K562 (cell line): ENCODE measurements around the gene CXCR6. TPM values are rescaled to one million over a fixed set of nuclear protein-coding genes. Genes with fewer than 3 reads are reported as not detected.

Source experiments
- ATAC-seq: fragments of 200-7000 bp; cut with Tn5 transposase; 3 replicates; pipeline ENCODE4 v1.9.1; 2020; ENCODE audit warnings: moderate library complexity
- BruUV-seq: library from RNA; stranded (reverse); fragments of 400-500 nt; replicated peaks from 2 replicates; lab custom pipeline; 2021; lab: Mats Ljungman, UMichigan
- CTCF ChIA-PET: fragments of 300-600 bp; formaldehyde crosslinking; extraction: SDS; loops from one replicate; lab custom pipeline; 2021; ENCODE audit warnings: low intra/inter-chr PET ratio; lab: Yijun Ruan, JAX
- POLR2A ChIA-PET: fragments of 300-600, 350-650 bp; sonication (Branson Sonifier 250); formaldehyde crosslinking; extraction: SDS; loops from one replicate; lab custom pipeline; 2021; ENCODE audit warnings: antibody characterized with exemption, inconsistent platforms; lab: Yijun Ruan, JAX
- DNase-seq, 4 experiments: peaks; one replicate each; pipeline versions ENCODE4 v3.0.0 to v3.0.0-alpha.2; 2011 to 2018; ENCODE audit warnings: low spot score in 3 of 4, mixed read lengths in 3 of 4; ENCODE audit errors: extremely low read depth in 1 of 4
- FAIRE-seq: peaks from 2 replicates; lab custom pipeline; 2011; peaks lifted over from hg19 to GRCh38; lab: Jason Lieb, UNC
- H2AFZ ChIP-seq: 2 replicates; pipeline ENCODE4 v1.6.0; 2011; ENCODE audit warnings: low read depth, low read length, control low read depth, inconsistent platforms
- H3K27ac ChIP-seq: fragments of 200-600 bp; 3 replicates; pipeline ENCODE4 v1.8.0; 2011; ENCODE audit warnings: low read depth, mild to moderate bottlenecking, control low read depth, inconsistent platforms, low read length, moderate library complexity, mixed read lengths; ENCODE audit errors: extremely low read depth
- H3K27me3 ChIP-seq, 2 experiments: fragments of 300-600 bp in 1 of 2; 2 replicates in 1 of 2; 3 replicates in 1 of 2; pipeline versions ENCODE4 v1.6.0 to v1.8.0; 2011; ENCODE audit warnings: inconsistent platforms in 2 of 2, low read length in 2 of 2, mild to moderate bottlenecking in 1 of 2, mixed read lengths in 1 of 2, moderate library complexity in 1 of 2; ENCODE audit not compliant: control insufficient read depth in 2 of 2, insufficient read depth in 2 of 2
- H3K36me3 ChIP-seq: fragments of 300-600 bp; 3 replicates; pipeline ENCODE4 v1.8.0; 2011; ENCODE audit warnings: mild to moderate bottlenecking, low read length, inconsistent platforms; ENCODE audit not compliant: control insufficient read depth, insufficient read depth
- H3K4me1 ChIP-seq, 2 experiments: fragments of 200-600 bp in 1 of 2; replicated peaks in 1 of 2; 2 replicates in 1 of 2; 3 replicates in 1 of 2; pipeline versions ENCODE4 v1.5.1 to v1.8.0; 2011; ENCODE audit warnings: inconsistent platforms in 2 of 2, low read length in 2 of 2, mild to moderate bottlenecking in 1 of 2, mixed read lengths in 1 of 2, moderate library complexity in 1 of 2; ENCODE audit not compliant: control insufficient read depth in 2 of 2, insufficient read depth in 2 of 2
- H3K4me2 ChIP-seq: 2 replicates; pipeline ENCODE4 v1.6.1; 2011; ENCODE audit warnings: low read length, control low read depth, inconsistent platforms, mixed read lengths; ENCODE audit not compliant: insufficient read depth
- H3K4me3 ChIP-seq: fragments of 200-600 bp; sonication (generic), shearing (Covaris generic); 2 replicates; pipeline ENCODE4 v1.5.1; 2016; ENCODE audit warnings: control low read depth, inconsistent platforms
- H3K79me2 ChIP-seq: fragments of 200-600 bp; 3 replicates; pipeline ENCODE4 v1.8.0; 2011; ENCODE audit warnings: low read length, inconsistent platforms; ENCODE audit not compliant: control insufficient read depth, insufficient read depth
- H3K9ac ChIP-seq, 2 experiments: 2 replicates each; pipeline versions ENCODE4 v1.6.0 to v1.6.1; 2011; ENCODE audit warnings: low read depth in 2 of 2, low read length in 2 of 2, control low read depth in 1 of 2, inconsistent platforms in 1 of 2, mild to moderate bottlenecking in 1 of 2, mixed read lengths in 1 of 2; ENCODE audit not compliant: insufficient read depth in 1 of 2
- H3K9me1 ChIP-seq: one replicate; pipeline ENCODE4 v1.6.0; 2011; ENCODE audit warnings: inconsistent platforms, mild to moderate bottlenecking, low read length, moderate library complexity; ENCODE audit not compliant: control insufficient read depth, insufficient read depth
- H3K9me3 ChIP-seq: replicated peaks from 2 replicates; pipeline ENCODE4 v1.5.1; 2011; ENCODE audit warnings: low read depth, low read length, inconsistent platforms; ENCODE audit not compliant: control insufficient read depth, insufficient read depth
- H4K20me1 ChIP-seq: replicated peaks from 2 replicates; pipeline ENCODE4 v1.6.1; 2011; ENCODE audit warnings: low read length, inconsistent platforms, mixed read lengths; ENCODE audit not compliant: control insufficient read depth, insufficient read depth
- CC2D1A ChIP-seq: fragments of 450-650 bp; IDR thresholded peaks from 2 replicates; pipeline ENCODE4 v1.6.1; 2017; ENCODE audit warnings: mild to moderate bottlenecking
- ELK1 ChIP-seq: sonication (generic); formaldehyde crosslinking; IDR thresholded peaks from 2 replicates; pipeline ENCODE4 v1.8.1; 2022; ENCODE audit warnings: missing genetic modification reagents
- FOXA1 ChIP-seq: fragments of 450-650 bp; IDR thresholded peaks from 2 replicates; pipeline ENCODE4 v1.6.1; 2016; ENCODE audit warnings: mild to moderate bottlenecking, borderline replicate concordance
- HNRNPH1 ChIP-seq: fragments of 200-400 bp; formaldehyde crosslinking; optimal IDR thresholded peaks from 2 replicates; pipeline ENCODE3; 2017; ENCODE audit warnings: low read depth, mild to moderate bottlenecking, low read length, moderate library complexity
- KLF16 ChIP-seq: IDR thresholded peaks from 2 replicates; pipeline ENCODE4 v1.6.1; 2016; ENCODE audit warnings: antibody characterized with exemption
- PHF20 ChIP-seq: fragments of 450-650 bp; IDR thresholded peaks from 2 replicates; pipeline ENCODE4 v1.6.1; 2018; ENCODE audit not compliant: partially characterized antibody
- POLR2G ChIP-seq: fragments of 200-400 bp; formaldehyde crosslinking; IDR thresholded peaks from 2 replicates; pipeline ENCODE4 v1.6.1; 2017; ENCODE audit warnings: low read depth, mild to moderate bottlenecking, antibody characterized with exemption, low read length, moderate library complexity
- RBM34 ChIP-seq: fragments of 200-400 bp; formaldehyde crosslinking; IDR thresholded peaks from 2 replicates; pipeline ENCODE4 v1.6.1; 2018; ENCODE audit warnings: low read length, borderline replicate concordance; ENCODE audit not compliant: insufficient read depth
- SMAD2 ChIP-seq: fragments of 150-350 bp; IDR thresholded peaks from 2 replicates; pipeline ENCODE4 v1.6.1; 2014; ENCODE audit warnings: low read depth, mild to moderate bottlenecking, low read length
- TBP ChIP-seq: optimal IDR thresholded peaks from 2 replicates; pipeline ENCODE3; 2011; ENCODE audit warnings: low read depth, low read length, improper control_type of control experiment
- TCF7 ChIP-seq: sonication (generic); IDR thresholded peaks from 2 replicates; pipeline ENCODE4 v1.6.1; 2016; ENCODE audit warnings: antibody characterized with exemption, borderline replicate concordance
- ZBTB2 ChIP-seq: fragments of 450-650 bp; IDR thresholded peaks from 2 replicates; pipeline ENCODE4 v1.6.1; 2016; ENCODE audit warnings: antibody characterized with exemption
- ZNF263 ChIP-seq: sonication (generic); formaldehyde crosslinking; IDR thresholded peaks from 2 replicates; pipeline ENCODE4 v1.8.0; 2022; ENCODE audit warnings: mild to moderate bottlenecking, missing genetic modification reagents, borderline replicate concordance
- ZNF324 ChIP-seq: fragments of 250-450 bp; sonication (Bioruptor Pico); IDR thresholded peaks from 2 replicates; pipeline ENCODE4 v1.4.0; 2020; ENCODE audit warnings: mild to moderate bottlenecking
- ZNF431 ChIP-seq: sonication (generic); formaldehyde crosslinking; IDR thresholded peaks from 2 replicates; pipeline ENCODE4 v1.8.0; 2022; ENCODE audit warnings: mild to moderate bottlenecking, missing genetic modification reagents
- WGBS: fragments of 100-300 bp; shearing (Covaris generic); methylation state at CpG from one replicate; pipeline ENCODE4 v1.1.6; 2016; ENCODE audit warnings: low coverage, mixed read lengths; ENCODE audit not compliant: insufficient coverage; ENCODE audit errors: missing lambda C conversion rate; 5-methylcytosine and 5-hydroxymethylcytosine counted together
- in situ Hi-C: fragments of 300-500 bp; cut with MboI; formaldehyde crosslinking; loops from 4 replicates; pipeline ENCODE4 v1.15.0; 2018; ENCODE audit warnings: inconsistent platforms, mixed read lengths
- intact Hi-C: fragments of 100-400 bp; cut with micrococcal nuclease; formaldehyde crosslinking; loops from 2 replicates; pipeline ENCODE4 v1.14.2; 2022
- polyA plus RNA-seq, 8 experiments: library from polyadenylated mRNA; depleted of rRNA in 4 of 8; stranded (reverse) in 5 of 8; unstranded in 3 of 8; fragments of >200 nt; fragmentation: Nextera tagmentation in 2 of 8; fragmentation: Illumina TruSeq in 1 of 8; extraction: Ambion mirVana in 2 of 8; extraction: Trizol in 1 of 8; gene quantifications; 2 replicates each; pipeline versions ENCODE4 v1.2.1 to v1.2.3, GENCODE V29; 2011 to 2014; ENCODE audit warnings: inconsistent platforms in 1 of 8, missing spikeins in 1 of 8
- total RNA-seq, 7 experiments: library from RNA; depleted of rRNA in 6 of 7; stranded (reverse); fragments of >200 nt in 6 of 7; fragmentation: Illumina TruSeq in 2 of 7; extraction: Trizol in 2 of 7; gene quantifications; 2 replicates each; pipeline versions ENCODE4 v1.2.1 to v1.2.3, GENCODE V29; 2011 to 2021; ENCODE audit warnings: low replicate concordance in 1 of 7
- TF ChIP-seq, protein P1 (sequence below): IDR thresholded peaks from 2 replicates; pipeline ENCODE4 v1.6.1; 2012; ENCODE audit warnings: low read depth, low read length, improper control_type of control experiment, borderline replicate concordance
- TF ChIP-seq, protein P2 (sequence below): sonication (generic); formaldehyde crosslinking; IDR thresholded peaks from 2 replicates; pipeline ENCODE4 v1.8.0; 2023; ENCODE audit warnings: mild to moderate bottlenecking, missing genetic modification reagents

The CXCR6 gene
- total and polyA plus RNA-seq, 9 of the 15 experiments (the other 6 are each of a cell fraction or from before 2014, with no cell fraction given), result 0.28 TPM; not detected in 8

- peak; percentile 56 for FAIRE-seq
- POLR2A ChIA-PET, result interaction anchor here (0.6 to 1.3 kb wide), 4 partner anchors 10 to 102 kb away, joined by 3 to 5 read pairs (median 3); no protein-coding TSS in a partner anchor
- BruUV-seq, result no TSS peak
- peaks cover 3% of the 10 kb centered on the region for H3K9me1 ChIP-seq
- H3K9me3 ChIP-seq, result no peaks in the 10 kb centered on the region
- peaks cover 81% of the 10 kb centered on the region for H3K36me3 ChIP-seq
- no peaks in the 10 kb centered on the region for H3K27me3 ChIP-seq
- H3K79me2 ChIP-seq, result no peaks in the 10 kb centered on the region
- 60% methylated on average over 9 of the region's 9 CpGs for WGBS
- no peak overlapping the region for H2AFZ ChIP-seq
- intact Hi-C loops (loop anchor here (1.0 to 10.0 kb wide), 2 partner anchors 168 to 264 kb away; no protein-coding TSS in a partner anchor), in situ Hi-C loops (loop anchor here (10.0 kb wide), 1 partner anchor 894 kb away; no protein-coding TSS in a partner anchor)
- H3K4me1 ChIP-seq, result no peaks in the 10 kb centered on the region
- H3K9ac ChIP-seq, result no peak overlapping the region
- ATAC-seq, result peak; percentile 99
- DNase-seq, result peak; percentile 70 to 85 (median 80)
- H3K4me3 ChIP-seq, result no peak overlapping the region
- CTCF ChIA-PET, result interaction anchor here (0.8 to 2.2 kb wide), 9 partner anchors 150 to 1396 kb away, joined by 3 to 12 read pairs (median 7); no protein-coding TSS in a partner anchor
- H3K4me2 ChIP-seq, result no peak overlapping the region
- H4K20me1 ChIP-seq, result no peaks in the 10 kb centered on the region
- H3K27ac ChIP-seq, result no peak overlapping the region
- TF ChIP-seq ZNF324 (CRISPR knock-in tag) (no peak; the same call in 1 of the 2 replicates), RBM34 (no peak), HNRNPH1 (no peak), FOXA1 (no peak), ZNF431 (CRISPR knock-in tag) (no peak), KLF16 (no peak), POLR2G (0 out of 2 replicates have a peak, but pooled peaks have one; percentile 21), CC2D1A (peak; percentile 52; the same call in 1 of the 2 replicates), PHF20 (no peak), ZNF263 (CRISPR knock-in tag) (peak; percentile 39; the same call in 1 of the 2 replicates), TCF7 (no peak), ELK1 (CRISPR knock-in tag) (no peak), TBP (no peak), ZBTB2 (no peak), SMAD2 (no peak)
- TF ChIP-seq, protein P1, sequence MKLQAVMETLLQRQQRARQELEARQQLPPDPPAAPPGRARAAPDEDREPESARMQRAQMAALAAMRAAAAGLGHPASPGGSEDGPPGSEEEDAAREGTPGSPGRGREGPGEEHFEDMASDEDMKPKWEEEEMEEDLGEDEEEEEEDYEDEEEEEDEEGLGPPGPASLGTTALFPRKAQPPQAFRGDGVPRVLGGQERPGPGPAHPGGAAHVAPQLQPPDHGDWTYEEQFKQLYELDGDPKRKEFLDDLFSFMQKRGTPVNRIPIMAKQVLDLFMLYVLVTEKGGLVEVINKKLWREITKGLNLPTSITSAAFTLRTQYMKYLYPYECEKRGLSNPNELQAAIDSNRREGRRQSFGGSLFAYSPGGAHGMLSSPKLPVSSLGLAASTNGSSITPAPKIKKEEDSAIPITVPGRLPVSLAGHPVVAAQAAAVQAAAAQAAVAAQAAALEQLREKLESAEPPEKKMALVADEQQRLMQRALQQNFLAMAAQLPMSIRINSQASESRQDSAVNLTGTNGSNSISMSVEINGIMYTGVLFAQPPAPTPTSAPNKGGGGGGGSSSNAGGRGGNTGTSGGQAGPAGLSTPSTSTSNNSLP, result no peak
- TF ChIP-seq, protein P2, sequence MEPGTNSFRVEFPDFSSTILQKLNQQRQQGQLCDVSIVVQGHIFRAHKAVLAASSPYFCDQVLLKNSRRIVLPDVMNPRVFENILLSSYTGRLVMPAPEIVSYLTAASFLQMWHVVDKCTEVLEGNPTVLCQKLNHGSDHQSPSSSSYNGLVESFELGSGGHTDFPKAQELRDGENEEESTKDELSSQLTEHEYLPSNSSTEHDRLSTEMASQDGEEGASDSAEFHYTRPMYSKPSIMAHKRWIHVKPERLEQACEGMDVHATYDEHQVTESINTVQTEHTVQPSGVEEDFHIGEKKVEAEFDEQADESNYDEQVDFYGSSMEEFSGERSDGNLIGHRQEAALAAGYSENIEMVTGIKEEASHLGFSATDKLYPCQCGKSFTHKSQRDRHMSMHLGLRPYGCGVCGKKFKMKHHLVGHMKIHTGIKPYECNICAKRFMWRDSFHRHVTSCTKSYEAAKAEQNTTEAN (CRISPR knock-in tag), result no peak
These were observed 14.1 kb upstream of the CXCR6 start for GRCh38 chr3:45929042-45929679.
